GM12878 (cell line): ENCODE results near the gene RHOC.

Source experiments
- HDGF ChIP-seq: fragments of 450-650 bp; IDR thresholded peaks from 2 replicates; pipeline ENCODE4 v1.6.1; 2016; ENCODE audit warnings: antibody characterized with exemption
- JUND ChIP-seq: IDR thresholded peaks from 2 replicates; pipeline ENCODE4 v1.6.1; 2012; ENCODE audit warnings: low read depth, mild to moderate bottlenecking, low read length, improper control_type of control experiment, moderate library complexity
- MTA2 ChIP-seq: fragments of 450-650 bp; IDR thresholded peaks from 2 replicates; pipeline ENCODE4 v1.6.1; 2016; ENCODE audit warnings: low read depth, mild to moderate bottlenecking, moderate library complexity
- POLR2A ChIP-seq: IDR thresholded peaks from 2 replicates; pipeline ENCODE4 v1.6.1; 2011; ENCODE audit warnings: low read depth, mild to moderate bottlenecking, low read length
- POLR2AphosphoS5 ChIP-seq: IDR thresholded peaks from 2 replicates; pipeline ENCODE4 v1.6.1; 2011; ENCODE audit warnings: mild to moderate bottlenecking, low read length, inconsistent platforms
- RAD21 ChIP-seq: IDR thresholded peaks from 2 replicates; pipeline ENCODE4 v1.6.1; 2011; ENCODE audit warnings: mild to moderate bottlenecking, low read depth, low read length, moderate library complexity; ENCODE audit not compliant: insufficient read depth
- YBX1 ChIP-seq: fragments of 450-650 bp; IDR thresholded peaks from 2 replicates; pipeline ENCODE4 v1.6.1; 2016; ENCODE audit warnings: antibody characterized with exemption
- TF ChIP-seq, protein P1 (sequence below): IDR thresholded peaks from 2 replicates; pipeline ENCODE4 v1.6.1; 2012; ENCODE audit warnings: low read depth, low read length, improper control_type of control experiment
- TF ChIP-seq, protein P2 (sequence below), 3 experiments: IDR thresholded peaks in 2 of 3; conservative IDR thresholded peaks in 1 of 3; 2 replicates each; pipeline ENCODE4 v1.5.1; 2011; ENCODE audit warnings: low read depth in 3 of 3, low read length in 3 of 3, mild to moderate bottlenecking in 3 of 3, control low read depth in 2 of 3, moderate library complexity in 2 of 3, inconsistent platforms in 1 of 3, mixed read lengths in 1 of 3; ENCODE audit not compliant: control insufficient read depth in 2 of 3, insufficient read depth in 1 of 3; ENCODE audit errors: extremely low read depth in 1 of 3
- TF ChIP-seq, protein P3 (sequence below): fragments of 450-650 bp; IDR thresholded peaks from 2 replicates; pipeline ENCODE4 v1.6.1; 2016; ENCODE audit warnings: mild to moderate bottlenecking, moderate library complexity, borderline replicate concordance
- TF ChIP-seq, protein P4 (sequence below): fragments of 450-650 bp; conservative IDR thresholded peaks from 2 replicates; pipeline ENCODE4 v1.6.1; 2017; ENCODE audit warnings: mild to moderate bottlenecking, moderate library complexity
- TF ChIP-seq, protein P5 (sequence below): IDR thresholded peaks from 2 replicates; pipeline ENCODE4 v1.6.1; 2011; ENCODE audit warnings: low read depth, low read length, improper control_type of control experiment, borderline replicate concordance
- TF ChIP-seq, protein P6 (sequence below): IDR thresholded peaks from 2 replicates; pipeline ENCODE4 v1.6.1; 2012; ENCODE audit warnings: mild to moderate bottlenecking, low read depth, low read length

DNA sequence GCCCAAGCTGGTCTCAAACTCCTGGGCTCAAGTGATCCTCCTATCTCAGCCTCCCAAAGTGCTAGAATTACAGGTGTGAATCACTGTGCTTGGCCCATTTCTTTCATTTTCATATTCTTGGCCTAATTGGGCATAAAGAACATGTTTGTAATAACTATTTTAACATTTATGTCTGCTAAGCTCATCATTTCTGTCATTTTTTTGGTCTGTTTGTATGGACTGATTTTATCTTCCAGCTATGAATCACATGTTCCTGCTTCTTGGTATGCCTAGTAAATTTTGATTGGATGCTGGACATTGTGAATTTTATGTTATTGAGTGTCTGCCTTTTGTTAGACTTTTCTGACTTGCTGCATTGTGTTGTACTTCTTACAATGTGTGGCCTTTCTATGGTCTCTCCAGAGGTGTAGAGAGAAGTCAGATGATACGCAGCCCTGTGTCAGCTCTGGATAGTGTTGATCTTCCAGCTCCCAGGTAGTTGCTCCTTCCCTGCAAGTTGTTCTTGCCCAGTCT lies 47.2 kb upstream of the RHOC start:
- TF ChIP-seq, protein P1, sequence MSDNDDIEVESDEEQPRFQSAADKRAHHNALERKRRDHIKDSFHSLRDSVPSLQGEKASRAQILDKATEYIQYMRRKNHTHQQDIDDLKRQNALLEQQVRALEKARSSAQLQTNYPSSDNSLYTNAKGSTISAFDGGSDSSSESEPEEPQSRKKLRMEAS = no peak
- TF ChIP-seq, protein P2, sequence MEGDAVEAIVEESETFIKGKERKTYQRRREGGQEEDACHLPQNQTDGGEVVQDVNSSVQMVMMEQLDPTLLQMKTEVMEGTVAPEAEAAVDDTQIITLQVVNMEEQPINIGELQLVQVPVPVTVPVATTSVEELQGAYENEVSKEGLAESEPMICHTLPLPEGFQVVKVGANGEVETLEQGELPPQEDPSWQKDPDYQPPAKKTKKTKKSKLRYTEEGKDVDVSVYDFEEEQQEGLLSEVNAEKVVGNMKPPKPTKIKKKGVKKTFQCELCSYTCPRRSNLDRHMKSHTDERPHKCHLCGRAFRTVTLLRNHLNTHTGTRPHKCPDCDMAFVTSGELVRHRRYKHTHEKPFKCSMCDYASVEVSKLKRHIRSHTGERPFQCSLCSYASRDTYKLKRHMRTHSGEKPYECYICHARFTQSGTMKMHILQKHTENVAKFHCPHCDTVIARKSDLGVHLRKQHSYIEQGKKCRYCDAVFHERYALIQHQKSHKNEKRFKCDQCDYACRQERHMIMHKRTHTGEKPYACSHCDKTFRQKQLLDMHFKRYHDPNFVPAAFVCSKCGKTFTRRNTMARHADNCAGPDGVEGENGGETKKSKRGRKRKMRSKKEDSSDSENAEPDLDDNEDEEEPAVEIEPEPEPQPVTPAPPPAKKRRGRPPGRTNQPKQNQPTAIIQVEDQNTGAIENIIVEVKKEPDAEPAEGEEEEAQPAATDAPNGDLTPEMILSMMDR (IDR thresholded peaks at IDR 0.05 in 2 of 3, conservative IDR thresholded peaks at IDR 0.05 in 1 of 3; ENCODE audit: control insufficient read depth in 2 of 3, extremely low read depth in 1 of 3, insufficient read depth in 1 of 3, low read depth in 3 of 3, low read length in 3 of 3) = no peak
- TF ChIP-seq, protein P3, sequence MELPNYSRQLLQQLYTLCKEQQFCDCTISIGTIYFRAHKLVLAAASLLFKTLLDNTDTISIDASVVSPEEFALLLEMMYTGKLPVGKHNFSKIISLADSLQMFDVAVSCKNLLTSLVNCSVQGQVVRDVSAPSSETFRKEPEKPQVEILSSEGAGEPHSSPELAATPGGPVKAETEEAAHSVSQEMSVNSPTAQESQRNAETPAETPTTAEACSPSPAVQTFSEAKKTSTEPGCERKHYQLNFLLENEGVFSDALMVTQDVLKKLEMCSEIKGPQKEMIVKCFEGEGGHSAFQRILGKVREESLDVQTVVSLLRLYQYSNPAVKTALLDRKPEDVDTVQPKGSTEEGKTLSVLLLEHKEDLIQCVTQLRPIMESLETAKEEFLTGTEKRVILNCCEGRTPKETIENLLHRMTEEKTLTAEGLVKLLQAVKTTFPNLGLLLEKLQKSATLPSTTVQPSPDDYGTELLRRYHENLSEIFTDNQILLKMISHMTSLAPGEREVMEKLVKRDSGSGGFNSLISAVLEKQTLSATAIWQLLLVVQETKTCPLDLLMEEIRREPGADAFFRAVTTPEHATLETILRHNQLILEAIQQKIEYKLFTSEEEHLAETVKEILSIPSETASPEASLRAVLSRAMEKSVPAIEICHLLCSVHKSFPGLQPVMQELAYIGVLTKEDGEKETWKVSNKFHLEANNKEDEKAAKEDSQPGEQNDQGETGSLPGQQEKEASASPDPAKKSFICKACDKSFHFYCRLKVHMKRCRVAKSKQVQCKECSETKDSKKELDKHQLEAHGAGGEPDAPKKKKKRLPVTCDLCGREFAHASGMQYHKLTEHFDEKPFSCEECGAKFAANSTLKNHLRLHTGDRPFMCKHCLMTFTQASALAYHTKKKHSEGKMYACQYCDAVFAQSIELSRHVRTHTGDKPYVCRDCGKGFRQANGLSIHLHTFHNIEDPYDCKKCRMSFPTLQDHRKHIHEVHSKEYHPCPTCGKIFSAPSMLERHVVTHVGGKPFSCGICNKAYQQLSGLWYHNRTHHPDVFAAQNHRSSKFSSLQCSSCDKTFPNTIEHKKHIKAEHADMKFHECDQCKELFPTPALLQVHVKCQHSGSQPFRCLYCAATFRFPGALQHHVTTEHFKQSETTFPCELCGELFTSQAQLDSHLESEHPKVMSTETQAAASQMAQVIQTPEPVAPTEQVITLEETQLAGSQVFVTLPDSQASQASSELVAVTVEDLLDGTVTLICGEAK = no peak
- no peak for TF ChIP-seq HDGF
- TF ChIP-seq, protein P4, sequence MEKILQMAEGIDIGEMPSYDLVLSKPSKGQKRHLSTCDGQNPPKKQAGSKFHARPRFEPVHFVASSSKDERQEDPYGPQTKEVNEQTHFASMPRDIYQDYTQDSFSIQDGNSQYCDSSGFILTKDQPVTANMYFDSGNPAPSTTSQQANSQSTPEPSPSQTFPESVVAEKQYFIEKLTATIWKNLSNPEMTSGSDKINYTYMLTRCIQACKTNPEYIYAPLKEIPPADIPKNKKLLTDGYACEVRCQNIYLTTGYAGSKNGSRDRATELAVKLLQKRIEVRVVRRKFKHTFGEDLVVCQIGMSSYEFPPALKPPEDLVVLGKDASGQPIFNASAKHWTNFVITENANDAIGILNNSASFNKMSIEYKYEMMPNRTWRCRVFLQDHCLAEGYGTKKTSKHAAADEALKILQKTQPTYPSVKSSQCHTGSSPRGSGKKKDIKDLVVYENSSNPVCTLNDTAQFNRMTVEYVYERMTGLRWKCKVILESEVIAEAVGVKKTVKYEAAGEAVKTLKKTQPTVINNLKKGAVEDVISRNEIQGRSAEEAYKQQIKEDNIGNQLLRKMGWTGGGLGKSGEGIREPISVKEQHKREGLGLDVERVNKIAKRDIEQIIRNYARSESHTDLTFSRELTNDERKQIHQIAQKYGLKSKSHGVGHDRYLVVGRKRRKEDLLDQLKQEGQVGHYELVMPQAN = no peak
- no peak for TF ChIP-seq YBX1
- no peak for TF ChIP-seq POLR2AphosphoS5
- TF ChIP-seq, protein P5, sequence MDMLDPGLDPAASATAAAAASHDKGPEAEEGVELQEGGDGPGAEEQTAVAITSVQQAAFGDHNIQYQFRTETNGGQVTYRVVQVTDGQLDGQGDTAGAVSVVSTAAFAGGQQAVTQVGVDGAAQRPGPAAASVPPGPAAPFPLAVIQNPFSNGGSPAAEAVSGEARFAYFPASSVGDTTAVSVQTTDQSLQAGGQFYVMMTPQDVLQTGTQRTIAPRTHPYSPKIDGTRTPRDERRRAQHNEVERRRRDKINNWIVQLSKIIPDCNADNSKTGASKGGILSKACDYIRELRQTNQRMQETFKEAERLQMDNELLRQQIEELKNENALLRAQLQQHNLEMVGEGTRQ = no peak
- TF ChIP-seq JUND = no peak
- TF ChIP-seq RAD21 = no peak
- TF ChIP-seq POLR2A = no peak
- no peak for TF ChIP-seq MTA2
- TF ChIP-seq, protein P6, sequence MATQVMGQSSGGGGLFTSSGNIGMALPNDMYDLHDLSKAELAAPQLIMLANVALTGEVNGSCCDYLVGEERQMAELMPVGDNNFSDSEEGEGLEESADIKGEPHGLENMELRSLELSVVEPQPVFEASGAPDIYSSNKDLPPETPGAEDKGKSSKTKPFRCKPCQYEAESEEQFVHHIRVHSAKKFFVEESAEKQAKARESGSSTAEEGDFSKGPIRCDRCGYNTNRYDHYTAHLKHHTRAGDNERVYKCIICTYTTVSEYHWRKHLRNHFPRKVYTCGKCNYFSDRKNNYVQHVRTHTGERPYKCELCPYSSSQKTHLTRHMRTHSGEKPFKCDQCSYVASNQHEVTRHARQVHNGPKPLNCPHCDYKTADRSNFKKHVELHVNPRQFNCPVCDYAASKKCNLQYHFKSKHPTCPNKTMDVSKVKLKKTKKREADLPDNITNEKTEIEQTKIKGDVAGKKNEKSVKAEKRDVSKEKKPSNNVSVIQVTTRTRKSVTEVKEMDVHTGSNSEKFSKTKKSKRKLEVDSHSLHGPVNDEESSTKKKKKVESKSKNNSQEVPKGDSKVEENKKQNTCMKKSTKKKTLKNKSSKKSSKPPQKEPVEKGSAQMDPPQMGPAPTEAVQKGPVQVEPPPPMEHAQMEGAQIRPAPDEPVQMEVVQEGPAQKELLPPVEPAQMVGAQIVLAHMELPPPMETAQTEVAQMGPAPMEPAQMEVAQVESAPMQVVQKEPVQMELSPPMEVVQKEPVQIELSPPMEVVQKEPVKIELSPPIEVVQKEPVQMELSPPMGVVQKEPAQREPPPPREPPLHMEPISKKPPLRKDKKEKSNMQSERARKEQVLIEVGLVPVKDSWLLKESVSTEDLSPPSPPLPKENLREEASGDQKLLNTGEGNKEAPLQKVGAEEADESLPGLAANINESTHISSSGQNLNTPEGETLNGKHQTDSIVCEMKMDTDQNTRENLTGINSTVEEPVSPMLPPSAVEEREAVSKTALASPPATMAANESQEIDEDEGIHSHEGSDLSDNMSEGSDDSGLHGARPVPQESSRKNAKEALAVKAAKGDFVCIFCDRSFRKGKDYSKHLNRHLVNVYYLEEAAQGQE = no peak
